AG04450 (cell line): ENCODE results near the gene EPB41L2. TPM values are rescaled to one million over a fixed set of nuclear protein-coding genes. Genes with fewer than 3 reads are reported as not detected.

ENCODE experiments used
- CTCF ChIA-PET: fragments of 300-600, 350-600 bp; formaldehyde crosslinking; extraction: SDS; loops from one replicate; lab custom pipeline; 2022; ENCODE audit warnings: antibody characterized with exemption, inconsistent platforms; lab: Charles Lee
- POLR2A ChIA-PET: fragments of 350-600 bp; formaldehyde crosslinking; extraction: SDS; loops from one replicate; lab custom pipeline; 2021; ENCODE audit warnings: antibody characterized with exemption, inconsistent platforms; lab: Yijun Ruan, JAX
- DNase-seq: peaks from one replicate; pipeline ENCODE4 v3.0.0-alpha.2; 2011; ENCODE audit warnings: low read depth, low spot score
- H3K27ac ChIP-seq: one replicate; pipeline ENCODE4 v1.5.1; 2012; ENCODE audit warnings: low read depth, low read length, control low read depth
- H3K27me3 ChIP-seq: one replicate; pipeline ENCODE4 v1.6.0; 2012; ENCODE audit warnings: low read length; ENCODE audit not compliant: control insufficient read depth, insufficient read depth
- H3K4me3 ChIP-seq: 2 replicates; pipeline ENCODE4 v1.5.1; 2011; ENCODE audit warnings: mild to moderate bottlenecking, low read depth, low read length, control low read depth
- H3K9me3 ChIP-seq: 2 replicates; pipeline ENCODE4 v1.5.1; 2012; ENCODE audit warnings: low read length; ENCODE audit not compliant: control insufficient read depth, insufficient read depth
- polyA plus RNA-seq: library from polyadenylated mRNA; depleted of rRNA; stranded (reverse); fragments of >200 nt; gene quantifications from 2 replicates; pipeline ENCODE4 v1.2.3, GENCODE V29; 2011
- TF ChIP-seq, protein P1 (sequence below): IDR thresholded peaks from 2 replicates; pipeline ENCODE4 v1.5.1; 2011; ENCODE audit warnings: low read depth, low read length, control low read depth, inconsistent platforms

Gene EPB41L2
- polyA plus RNA-seq, 1 experiment, result 165 TPM

DNA sequence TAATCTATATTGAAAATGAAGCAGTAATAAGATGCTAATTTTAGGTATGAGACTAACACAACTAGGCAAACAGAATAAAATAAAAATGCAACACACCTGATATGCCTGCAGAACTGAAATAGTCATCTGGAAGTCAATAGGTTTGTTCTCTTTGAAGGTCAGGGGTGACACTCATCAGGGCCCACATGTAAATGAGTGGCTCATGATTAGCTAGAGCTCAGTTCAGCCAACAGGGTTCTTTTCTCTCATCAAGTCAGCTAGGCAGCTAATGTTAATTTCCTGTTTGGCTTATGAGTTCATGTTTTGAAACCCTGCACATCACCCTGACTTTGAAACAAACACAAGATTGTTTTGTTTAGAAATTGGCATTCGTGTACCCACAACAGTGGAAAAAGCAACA is 212.0 kb downstream of the EPB41L2 start:
- Histone ChIP-seq H3K9me3 (no peaks in the 10 kb centered on the region), H3K27ac (no peak overlapping the region), H3K27me3 (no peaks in the 10 kb centered on the region), H3K4me3 (no peak overlapping the region)
- CTCF ChIA-PET, result interaction anchor here (1.0 to 1.2 kb wide), 2 partner anchors 35 to 153 kb away, joined by 3 read pairs; no protein-coding TSS in a partner anchor
- TF ChIP-seq, protein P1, sequence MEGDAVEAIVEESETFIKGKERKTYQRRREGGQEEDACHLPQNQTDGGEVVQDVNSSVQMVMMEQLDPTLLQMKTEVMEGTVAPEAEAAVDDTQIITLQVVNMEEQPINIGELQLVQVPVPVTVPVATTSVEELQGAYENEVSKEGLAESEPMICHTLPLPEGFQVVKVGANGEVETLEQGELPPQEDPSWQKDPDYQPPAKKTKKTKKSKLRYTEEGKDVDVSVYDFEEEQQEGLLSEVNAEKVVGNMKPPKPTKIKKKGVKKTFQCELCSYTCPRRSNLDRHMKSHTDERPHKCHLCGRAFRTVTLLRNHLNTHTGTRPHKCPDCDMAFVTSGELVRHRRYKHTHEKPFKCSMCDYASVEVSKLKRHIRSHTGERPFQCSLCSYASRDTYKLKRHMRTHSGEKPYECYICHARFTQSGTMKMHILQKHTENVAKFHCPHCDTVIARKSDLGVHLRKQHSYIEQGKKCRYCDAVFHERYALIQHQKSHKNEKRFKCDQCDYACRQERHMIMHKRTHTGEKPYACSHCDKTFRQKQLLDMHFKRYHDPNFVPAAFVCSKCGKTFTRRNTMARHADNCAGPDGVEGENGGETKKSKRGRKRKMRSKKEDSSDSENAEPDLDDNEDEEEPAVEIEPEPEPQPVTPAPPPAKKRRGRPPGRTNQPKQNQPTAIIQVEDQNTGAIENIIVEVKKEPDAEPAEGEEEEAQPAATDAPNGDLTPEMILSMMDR, result no peak
- POLR2A ChIA-PET, result no interaction called here
- no peak for DNase-seq

DNA sequence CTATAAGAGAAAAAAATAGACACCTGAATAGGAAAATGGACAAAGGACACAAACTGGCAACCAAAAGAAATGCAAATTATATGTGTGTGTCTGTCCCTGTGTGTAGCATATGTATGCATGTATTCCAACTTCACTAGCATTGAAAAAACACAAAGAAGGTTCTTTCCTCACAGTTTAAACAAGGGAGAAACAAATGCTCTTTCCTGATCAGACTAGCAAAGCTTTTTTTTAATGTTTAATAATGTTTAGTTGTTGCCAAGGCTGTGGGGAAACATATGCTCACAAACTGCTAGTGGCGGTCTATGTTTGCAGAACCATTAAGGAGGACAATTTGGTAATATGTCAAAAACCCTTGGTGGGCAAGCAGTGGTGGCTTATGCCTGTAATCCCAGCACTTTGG is 213.5 kb downstream of the EPB41L2 start:
- no peak overlapping the region for H3K4me3 ChIP-seq
- ChIA-PET POLR2A (no interaction called here), CTCF (no interaction called here)
- no peak for DNase-seq
- no peaks in the 10 kb centered on the region for H3K9me3 ChIP-seq
- no peaks in the 10 kb centered on the region for H3K27me3 ChIP-seq
- H3K27ac ChIP-seq, result no peak overlapping the region
- TF ChIP-seq, protein P1, result no peak

DNA sequence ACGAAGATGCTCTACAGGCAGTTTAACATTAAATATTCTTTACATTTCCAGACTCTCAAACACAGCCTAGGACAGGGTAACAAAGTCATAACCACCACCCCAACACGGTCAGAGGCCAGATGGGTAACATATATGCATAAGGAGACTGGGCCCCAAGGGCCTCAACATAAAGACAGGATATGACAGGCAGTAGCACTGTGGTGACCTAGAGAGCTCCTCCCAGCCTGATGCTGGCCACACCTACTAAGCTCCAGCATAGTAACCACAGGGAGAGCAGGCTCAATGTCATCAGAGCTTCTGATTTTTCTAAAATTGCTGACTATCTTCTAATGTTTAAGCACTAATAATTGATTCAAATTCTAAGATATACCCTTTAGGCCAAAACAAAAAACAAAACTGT is 214.1 kb downstream of the EPB41L2 start:
- CTCF ChIA-PET, result no interaction called here
- POLR2A ChIA-PET, result no interaction called here
- DNase-seq, result no peak
- no peaks in the 10 kb centered on the region for H3K27me3 ChIP-seq
- H3K4me3 ChIP-seq, result no peak overlapping the region
- TF ChIP-seq, protein P1, result no peak
- no peak overlapping the region for H3K27ac ChIP-seq
- no peaks in the 10 kb centered on the region for H3K9me3 ChIP-seq

DNA sequence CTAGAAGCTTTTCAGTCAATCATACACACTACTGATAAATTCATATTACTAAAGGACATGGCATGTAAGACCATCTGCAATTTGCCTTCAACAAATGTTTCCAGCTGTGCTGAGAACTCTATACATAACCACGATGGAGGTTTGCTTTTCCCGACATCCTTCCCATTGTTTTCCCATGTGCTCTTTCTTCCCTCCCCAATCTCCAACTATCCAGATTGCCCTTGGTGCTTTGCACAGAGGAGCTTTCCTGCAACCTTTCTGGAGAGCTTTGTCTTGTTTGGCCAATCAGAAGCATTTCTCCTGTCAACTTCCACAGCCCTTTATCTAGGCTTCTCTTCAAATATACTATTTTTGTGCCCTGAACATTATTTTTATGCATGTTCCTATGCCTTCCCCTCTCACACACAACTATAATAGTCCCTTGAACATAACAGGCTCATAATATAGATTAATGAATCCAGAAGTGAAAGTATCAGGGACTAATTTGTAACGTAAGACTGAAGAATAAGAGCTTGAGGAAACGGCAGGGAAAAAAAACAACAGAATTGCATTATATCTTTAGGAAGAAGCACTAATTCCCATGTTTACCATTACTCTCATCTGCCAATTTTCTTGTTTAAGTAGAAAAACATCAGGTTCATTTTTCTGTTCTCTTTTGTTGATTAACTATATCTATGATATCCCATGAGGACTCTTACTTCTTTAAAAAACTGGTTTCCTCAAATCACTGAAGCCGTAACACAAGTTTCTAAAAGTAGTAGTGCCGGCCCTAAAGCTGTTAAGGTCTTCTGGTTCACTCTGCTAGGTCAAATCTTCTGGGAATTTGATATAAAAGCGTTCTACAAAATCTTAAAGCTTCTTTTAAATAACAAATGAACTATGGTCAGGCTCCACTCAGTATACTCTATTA is 215.8 kb downstream of the EPB41L2 start:
- TF ChIP-seq, protein P1, result no peak
- Histone ChIP-seq H3K4me3 (no peak overlapping the region), H3K9me3 (no peaks in the 10 kb centered on the region), H3K27ac (no peak overlapping the region), H3K27me3 (no peaks in the 10 kb centered on the region)
- DNase-seq, result no peak
- ChIA-PET POLR2A (interaction anchor here (0.6 kb wide), 1 partner anchor 166 kb away, joined by 5 read pairs; no protein-coding TSS in a partner anchor), CTCF (interaction anchor here (0.5 to 1.4 kb wide), 5 partner anchors 24 to 688 kb away, joined by 3 to 6 read pairs (median 3); no protein-coding TSS in a partner anchor)

DNA sequence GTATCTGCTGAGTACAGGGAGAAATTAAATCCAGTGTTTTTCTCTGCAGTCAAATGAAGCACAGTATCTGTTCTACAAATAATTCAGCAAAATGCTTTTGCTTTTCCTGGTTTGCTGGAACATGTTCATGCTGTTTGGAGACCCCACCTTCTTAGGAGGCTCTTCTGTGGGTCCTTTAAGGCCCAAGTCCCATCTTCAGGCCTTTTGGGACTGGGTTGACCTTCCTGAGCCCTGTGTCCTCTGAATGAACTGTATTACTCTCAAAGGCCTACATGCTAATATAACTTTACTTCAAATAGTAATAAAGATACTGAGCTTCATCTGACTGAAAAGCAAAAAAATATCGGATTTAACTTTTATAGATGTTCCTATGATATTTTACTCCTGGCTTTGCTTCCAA is 216.5 kb downstream of the EPB41L2 start:
- ChIA-PET POLR2A (interaction anchor here (0.6 kb wide), 1 partner anchor 167 kb away, joined by 5 read pairs; no protein-coding TSS in a partner anchor), CTCF (interaction anchor here (1.4 kb wide), 1 partner anchor 553 kb away, joined by 6 read pairs; no protein-coding TSS in a partner anchor)
- TF ChIP-seq, protein P1, result no peak
- DNase-seq, result no peak
- Histone ChIP-seq H3K27me3 (no peaks in the 10 kb centered on the region), H3K4me3 (no peak overlapping the region), H3K27ac (no peak overlapping the region), H3K9me3 (no peaks in the 10 kb centered on the region)
